Suprapubic skin (tissue), 4 donors: Measurements from ENCODE around the gene PTK7. TPM values are rescaled to one million over a fixed set of nuclear protein-coding genes. Genes with fewer than 3 reads are reported as not detected.
A peak's percentile ranks its signal among the peaks of the same experiment; 100 is the strongest.

Experiments
- DNase-seq, 2 donors: peaks; one replicate each; pipeline ENCODE4 v3.0.0-alpha.2; 2019; ENCODE audit warnings: low spot score in 2 of 2
- H3K27ac ChIP-seq: fragments of 200-600 bp; sonication (generic); one replicate; pipeline ENCODE4 v1.5.1; 2019
- H3K27me3 ChIP-seq: fragments of 200-600 bp; sonication (generic); one replicate; pipeline ENCODE4 v1.5.1; 2019
- H3K36me3 ChIP-seq: fragments of 200-600 bp; sonication (generic); one replicate; pipeline ENCODE4 v1.5.1; 2019
- H3K4me1 ChIP-seq: fragments of 200-600 bp; sonication (generic); one replicate; pipeline ENCODE4 v1.5.1; 2019
- H3K4me3 ChIP-seq: fragments of 200-600 bp; sonication (generic); one replicate; pipeline ENCODE4 v1.5.1; 2019; ENCODE audit warnings: mild to moderate bottlenecking
- H3K9me3 ChIP-seq: fragments of 200-600 bp; sonication (generic); one replicate; pipeline ENCODE4 v1.5.1; 2019
- CTCF ChIP-seq, 2 donors: fragments of 200-600 bp in 1 of 2; fragments of 450-650 bp in 1 of 2; sonication (generic) in 1 of 2; IDR thresholded peaks; one replicate each; pipeline ENCODE4 v1.5.1; 2016 to 2019; ENCODE audit warnings: antibody characterized with exemption in 2 of 2, mild to moderate bottlenecking in 1 of 2, moderate library complexity in 1 of 2
- EP300 ChIP-seq: sonication (generic); formaldehyde crosslinking; IDR thresholded peaks from one replicate; pipeline ENCODE4 v1.6.1; 2017; ENCODE audit warnings: antibody characterized with exemption
- POLR2A ChIP-seq, 2 donors: fragments of 450-650 bp; IDR thresholded peaks; one replicate each; pipeline ENCODE4 v1.6.1; 2017; ENCODE audit warnings: antibody characterized with exemption in 2 of 2, mild to moderate bottlenecking in 2 of 2, moderate library complexity in 2 of 2
- POLR2AphosphoS5 ChIP-seq, 3 donors: sonication (generic); formaldehyde crosslinking; IDR thresholded peaks; one replicate each; pipeline ENCODE4 v1.6.1; 2017; ENCODE audit warnings: antibody characterized with exemption in 3 of 3
- WGBS: methylation state at CpG from one replicate; pipeline ENCODE4 v1.1.5; 2018; 5-methylcytosine and 5-hydroxymethylcytosine counted together
- total RNA-seq, 4 donors: library from RNA; depleted of rRNA; stranded (reverse); fragments of >200 nt; gene quantifications; one replicate each; pipeline ENCODE4 v1.1.0, GENCODE V29; 2016

Gene PTK7
- total RNA-seq, 4 donors from 2014 or later = 50.4 to 71.3 (median 66.3) TPM

DNA sequence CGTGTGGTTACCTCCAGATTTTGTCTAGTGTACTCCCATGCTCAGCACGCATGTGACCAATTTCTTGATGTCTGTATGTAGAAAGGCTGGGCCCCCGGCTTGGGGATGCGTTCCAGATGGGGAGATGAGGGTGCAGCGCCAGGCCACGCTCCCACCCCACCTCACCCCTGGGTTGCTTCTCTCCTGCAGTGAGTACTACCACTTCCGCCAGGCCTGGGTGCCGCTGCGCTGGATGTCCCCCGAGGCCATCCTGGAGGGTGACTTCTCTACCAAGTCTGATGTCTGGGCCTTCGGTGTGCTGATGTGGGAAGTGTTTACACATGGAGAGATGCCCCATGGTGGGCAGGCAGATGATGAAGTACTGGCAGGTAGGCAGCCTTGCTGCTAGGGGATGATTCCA, 83.5 kb downstream of the PTK7 start:
- WGBS = 80% methylated on average over 11 of the region's 11 CpGs
- no peak overlapping the region for H3K4me3 ChIP-seq
- H3K4me1 ChIP-seq = no peaks in the 10 kb centered on the region
- peaks cover 20% of the 10 kb centered on the region for H3K36me3 ChIP-seq
- no peak for DNase-seq
- TF ChIP-seq POLR2A (IDR thresholded peaks at IDR 0.05) = no peak
- no peak for TF ChIP-seq POLR2AphosphoS5 (IDR thresholded peaks at IDR 0.05)
- no peak for TF ChIP-seq CTCF (IDR thresholded peaks at IDR 0.05)
- TF ChIP-seq EP300 = no peak
- no peaks in the 10 kb centered on the region for H3K9me3 ChIP-seq
- H3K27ac ChIP-seq = no peak overlapping the region
- H3K27me3 ChIP-seq = no peaks in the 10 kb centered on the region

DNA sequence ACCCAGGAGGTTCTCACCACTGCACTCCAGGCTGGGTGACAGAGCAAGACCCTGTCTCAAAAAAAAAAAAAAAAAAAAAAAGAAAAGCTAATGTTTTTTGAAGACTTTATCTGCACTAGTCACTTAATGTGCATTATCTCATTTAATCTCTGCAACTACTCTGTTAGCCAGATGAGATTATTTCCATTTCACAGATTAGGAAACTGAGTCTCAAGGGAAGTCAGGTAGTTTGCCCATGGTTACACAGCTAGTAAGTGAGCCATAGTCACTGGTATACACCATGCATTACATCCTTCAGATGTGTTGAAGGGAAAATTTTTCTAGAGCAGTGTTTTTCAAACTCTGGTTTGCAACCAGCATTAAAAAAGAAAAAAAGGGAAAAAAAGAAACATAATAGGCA, 87.8 kb downstream of the PTK7 start:
- TF ChIP-seq POLR2A (IDR thresholded peaks at IDR 0.05) = no peak
- TF ChIP-seq CTCF (IDR thresholded peaks at IDR 0.05) = no peak
- no peak for TF ChIP-seq POLR2AphosphoS5 (IDR thresholded peaks at IDR 0.05)
- no peak for TF ChIP-seq EP300
- Histone ChIP-seq H3K9me3 (no peaks in the 10 kb centered on the region), H3K27ac (no peak overlapping the region), H3K4me3 (no peak overlapping the region), H3K27me3 (no peaks in the 10 kb centered on the region), H3K4me1 (no peaks in the 10 kb centered on the region), H3K36me3 (peaks cover 20% of the 10 kb centered on the region)
- no peak for DNase-seq

DNA sequence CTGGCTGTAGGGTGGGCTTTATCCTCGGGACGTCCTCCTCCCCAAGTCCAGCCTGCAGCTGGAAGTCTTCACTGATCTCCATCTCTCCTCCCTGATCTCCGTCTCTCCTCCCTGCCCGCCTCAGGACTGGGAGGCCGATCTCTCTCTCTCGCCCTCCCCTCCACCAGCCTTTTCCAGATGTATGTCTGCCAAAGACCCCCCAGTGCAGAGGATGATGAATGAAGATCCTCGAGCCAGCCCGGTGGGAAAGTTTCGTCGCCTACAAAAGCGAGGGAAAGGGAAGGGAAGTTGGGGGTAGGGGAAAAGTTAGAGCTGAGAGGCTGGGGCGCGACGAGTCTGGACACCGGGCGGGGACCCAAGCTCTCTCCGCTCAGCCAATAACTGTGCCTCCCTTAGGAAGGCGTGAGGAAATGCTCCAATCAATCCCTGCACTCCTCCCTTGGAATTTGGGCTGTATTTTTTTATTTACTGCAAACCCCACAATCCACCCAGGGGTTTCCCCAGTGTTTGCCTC, 94.4 kb downstream of the PTK7 start:
- peak overlapping the region; percentile 94 for H3K4me3 ChIP-seq
- H3K27ac ChIP-seq = peak overlapping the region; percentile 96
- H3K9me3 ChIP-seq = no peaks in the 10 kb centered on the region
- TF ChIP-seq POLR2A (IDR thresholded peaks at IDR 0.05) (no peak), CTCF (IDR thresholded peaks at IDR 0.05) (no peak), EP300 (no peak), POLR2AphosphoS5 (IDR thresholded peaks at IDR 0.05) (no peak)
- WGBS = 0% methylated on average over 18 of the region's 18 CpGs
- DNase-seq = peak in 1 of 2 donors; percentile 92
- H3K4me1 ChIP-seq = peaks cover 41% of the 10 kb centered on the region
- peaks cover 1% of the 10 kb centered on the region for H3K36me3 ChIP-seq
- no peaks in the 10 kb centered on the region for H3K27me3 ChIP-seq

DNA sequence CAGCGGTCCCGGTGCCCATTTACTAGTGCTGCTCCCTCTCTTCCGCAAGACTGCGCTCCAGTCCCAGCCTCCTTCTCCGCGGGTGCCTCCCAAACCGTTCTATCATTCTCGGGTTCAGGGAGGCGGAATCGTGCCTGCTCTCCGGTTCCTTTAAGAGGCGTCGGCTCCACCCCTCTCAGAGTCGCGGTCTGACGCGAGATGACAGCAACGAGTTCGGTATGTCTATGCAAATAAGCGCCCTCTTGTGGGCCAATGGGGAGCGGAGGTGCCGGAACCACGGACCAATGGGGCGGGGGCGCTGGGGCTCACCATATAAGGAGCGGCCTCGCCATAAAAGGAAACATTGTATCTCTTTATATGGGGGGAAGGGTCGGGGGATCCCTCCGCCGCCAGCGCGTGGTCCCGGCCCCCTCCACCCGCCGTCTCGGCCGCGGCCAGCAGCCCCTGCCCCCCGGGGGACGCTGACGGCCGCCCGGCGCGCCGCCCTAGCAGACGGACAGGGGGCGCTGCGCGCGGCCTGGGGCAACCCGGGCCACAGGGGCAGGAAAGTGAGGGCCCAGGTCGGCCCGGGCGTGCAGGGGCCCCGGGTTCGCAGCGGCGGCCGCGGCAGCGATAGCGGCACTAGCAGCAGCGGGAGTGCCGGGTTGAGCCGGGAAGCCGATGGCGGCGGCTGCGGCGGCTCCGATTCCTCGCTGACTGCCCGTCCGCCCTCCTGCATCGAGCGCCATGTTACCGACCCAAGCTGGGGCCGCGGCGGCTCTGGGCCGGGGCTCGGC, 95.0 kb downstream of the PTK7 start, which contains the start of gene SRF:
Gene SRF, plus strand, starts transcription at position 339 of the 776 bp plus-strand sequence. Its CDS starts 388 bp downstream, at position 727.
- peak; percentile 78 to 84 for TF ChIP-seq CTCF (IDR thresholded peaks at IDR 0.05)
- peak in 1 of 3 donors; percentile 70 for TF ChIP-seq POLR2AphosphoS5 (IDR thresholded peaks at IDR 0.05)
- peak in 1 of 2 donors; percentile 19 for TF ChIP-seq POLR2A (IDR thresholded peaks at IDR 0.05)
- no peak for TF ChIP-seq EP300
- Histone ChIP-seq H3K27me3 (no peaks in the 10 kb centered on the region), H3K4me3 (peak within 1 kb of the TSS; percentile 94), H3K36me3 (peaks cover 7% of the 10 kb centered on the region), H3K27ac (peak within 1 kb of the TSS; percentile 96), H3K9me3 (no peaks in the 10 kb centered on the region), H3K4me1 (peaks cover 41% of the 10 kb centered on the region)
- DNase-seq = peak; percentile 100
- WGBS = under 1% methylated on average over 37 of the region's 83 CpGs

DNA sequence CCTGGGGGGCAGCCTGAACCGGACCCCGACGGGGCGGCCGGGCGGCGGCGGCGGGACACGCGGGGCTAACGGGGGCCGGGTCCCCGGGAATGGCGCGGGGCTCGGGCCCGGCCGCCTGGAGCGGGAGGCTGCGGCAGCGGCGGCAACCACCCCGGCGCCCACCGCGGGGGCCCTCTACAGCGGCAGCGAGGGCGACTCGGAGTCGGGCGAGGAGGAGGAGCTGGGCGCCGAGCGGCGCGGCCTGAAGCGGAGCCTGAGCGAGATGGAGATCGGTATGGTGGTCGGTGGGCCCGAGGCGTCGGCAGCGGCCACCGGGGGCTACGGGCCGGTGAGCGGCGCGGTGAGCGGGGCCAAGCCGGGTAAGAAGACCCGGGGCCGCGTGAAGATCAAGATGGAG, 95.6 kb downstream of the PTK7 start:
- Histone ChIP-seq H3K27me3 (no peaks in the 10 kb centered on the region), H3K27ac (peak overlapping the region; percentile 96), H3K36me3 (peaks cover 13% of the 10 kb centered on the region), H3K9me3 (no peaks in the 10 kb centered on the region), H3K4me1 (peaks cover 41% of the 10 kb centered on the region), H3K4me3 (peak overlapping the region; percentile 94)
- DNase-seq = no peak
- WGBS = 0% methylated on average over 19 of the region's 57 CpGs
- no peak for TF ChIP-seq POLR2AphosphoS5 (IDR thresholded peaks at IDR 0.05)
- no peak for TF ChIP-seq EP300
- TF ChIP-seq CTCF (IDR thresholded peaks at IDR 0.05) = no peak
- TF ChIP-seq POLR2A (IDR thresholded peaks at IDR 0.05) = no peak
